A549 treated with RU486 at 1 μM for 4 hours (cell line): Measurements from ENCODE around the gene USP8. TPM values are rescaled to one million over a fixed set of nuclear protein-coding genes. Genes with fewer than 3 reads are reported as not detected.

Experiments
- total RNA-seq: library from RNA; stranded (reverse); fragments of 200-300 nt; extraction: Qiagen RNA extraction; gene quantifications from 5 replicates; pipeline ENCODE4 v1.2.3, GENCODE V29; 2022; ENCODE audit warnings: low read depth

Gene USP8
- total RNA-seq, result 22.0 to 55.2 TPM (median 41.4 TPM) in 5 replicates

GRCh38 chr15:50424066-50424890 is at the start of gene USP8:
TSS of gene USP8 (plus strand) at chr15:50424405. CDS start at chr15:50439074, 14,669 bp downstream.

GRCh38 chr15:50546566-50546965 is 122.4 kb downstream of the USP8 start, which contains the start of gene USP50:
TSS of gene USP50 (minus strand) at chr15:50546666. CDS start at chr15:50546525, 141 bp downstream.

Other genes with a start within 250 kb of the USP8 start
- gene SLC27A2, start 242.2 kb upstream of the USP8 start, total RNA-seq, result 28.1 to 33.7 TPM (median 29.4 TPM) in 5 replicates
- 0.05 to 0.07 TPM in 2 of 5 replicates, not detected in the others for gene HDC, start 158.7 kb upstream of the USP8 start, total RNA-seq
- gene GABPB1, start 69.2 kb upstream of the USP8 start, total RNA-seq, result 30.2 to 37.0 TPM (median 33.3 TPM) in 5 replicates
- gene USP50, start 122.3 kb downstream of the USP8 start, total RNA-seq, result not detected in 5 replicates